Measurements from ENCODE around the gene TTF2.
"Not testable (repeated sequence)": the region's sequence is repeated elsewhere in the genome, so short reads cannot be mapped to it uniquely, and the experiment has no call there.

TTF2 gene

DNA sequence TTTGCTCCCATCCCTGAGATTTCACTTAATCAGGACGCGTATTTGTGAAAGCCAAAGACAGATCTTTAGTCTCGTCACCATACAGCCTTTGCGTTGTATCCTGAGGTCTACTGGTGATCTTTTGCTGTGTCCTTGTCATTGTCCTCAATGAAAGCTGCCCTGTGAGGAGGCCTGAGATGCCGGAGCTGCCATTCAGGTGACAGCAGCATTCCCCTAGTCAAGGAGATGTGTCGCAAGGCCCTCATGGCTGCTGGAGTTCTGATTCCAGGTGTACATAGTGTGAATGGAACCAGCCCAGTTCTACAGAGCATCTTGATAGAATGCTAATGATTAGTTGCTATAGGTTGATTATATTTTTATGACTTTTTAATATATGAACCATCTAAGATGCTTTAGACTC lies 24.1 kb downstream of the TTF2 start:
- Histone ChIP-seq H3K27me3 (ENCODE audit: insufficient read depth, low read length) (no peaks in the 10 kb centered on the region), H3K4me1 (ENCODE audit: insufficient read depth, low read length) (no peaks in the 10 kb centered on the region), H3K36me3 (ENCODE audit: insufficient read depth, low read length) (peaks cover 62% of the 10 kb centered on the region), H3K9me3 (ENCODE audit: low read length) (no peaks in the 10 kb centered on the region), H3K4me3 (ENCODE audit: low read length) (no peak overlapping the region), H2AFZ (ENCODE audit: low read depth, low read length) (no peak overlapping the region)

DNA sequence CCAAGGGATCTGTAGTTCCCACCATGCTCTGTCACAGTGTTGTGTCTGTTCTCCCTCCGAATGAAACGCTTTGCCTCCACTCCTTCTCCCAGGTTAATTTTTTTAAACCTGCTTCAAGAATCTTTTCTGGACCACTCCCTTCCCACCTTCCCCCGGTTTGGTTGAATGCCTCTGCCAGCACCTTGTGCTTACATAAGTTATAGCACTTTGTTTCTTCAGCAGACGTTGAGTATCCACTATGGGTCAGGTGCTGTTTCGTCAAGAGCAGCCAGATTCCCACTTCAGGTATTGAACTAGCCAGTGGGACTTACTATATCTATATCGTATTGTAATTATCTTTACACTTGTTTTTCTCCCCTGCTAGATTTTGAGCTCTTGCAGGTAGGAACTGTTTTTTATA lies 27.6 kb downstream of the TTF2 start:
- H2AFZ ChIP-seq (ENCODE audit: low read depth, low read length), result no peak overlapping the region
- H3K36me3 ChIP-seq (ENCODE audit: insufficient read depth, low read length), result peaks cover 55% of the 10 kb centered on the region
- H3K27me3 ChIP-seq (ENCODE audit: insufficient read depth, low read length), result no peaks in the 10 kb centered on the region
- no peak overlapping the region for H3K4me3 ChIP-seq (ENCODE audit: low read length)
- no peaks in the 10 kb centered on the region for H3K9me3 ChIP-seq (ENCODE audit: low read length)
- H3K4me1 ChIP-seq (ENCODE audit: insufficient read depth, low read length), result peaks cover 10% of the 10 kb centered on the region

DNA sequence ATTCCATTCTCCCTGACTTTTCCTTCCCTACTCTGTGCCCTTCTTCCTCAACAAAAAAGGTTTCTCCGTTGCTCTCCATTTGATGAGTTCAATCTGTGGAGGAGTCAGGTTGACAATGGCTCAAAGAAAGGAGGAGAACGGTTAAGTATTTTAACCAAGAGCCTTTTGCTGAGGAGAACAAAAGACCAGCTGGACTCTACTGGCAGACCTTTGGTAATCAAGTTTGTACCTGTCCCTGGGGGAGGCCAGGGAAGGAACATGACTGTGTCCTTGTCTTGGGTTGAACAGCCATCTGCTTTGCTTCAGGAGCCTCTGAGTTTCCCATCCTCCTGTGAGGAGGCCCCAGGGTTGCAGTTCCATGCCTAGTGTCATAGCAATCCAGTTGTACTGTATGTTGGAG lies 29.9 kb downstream of the TTF2 start:
- Histone ChIP-seq H3K4me3 (ENCODE audit: low read length) (no peak overlapping the region), H3K36me3 (ENCODE audit: insufficient read depth, low read length) (peaks cover 45% of the 10 kb centered on the region), H3K4me1 (ENCODE audit: insufficient read depth, low read length) (peaks cover 27% of the 10 kb centered on the region), H3K27me3 (ENCODE audit: insufficient read depth, low read length) (no peaks in the 10 kb centered on the region), H3K9me3 (ENCODE audit: low read length) (no peaks in the 10 kb centered on the region), H2AFZ (ENCODE audit: low read depth, low read length) (no peak overlapping the region)

DNA sequence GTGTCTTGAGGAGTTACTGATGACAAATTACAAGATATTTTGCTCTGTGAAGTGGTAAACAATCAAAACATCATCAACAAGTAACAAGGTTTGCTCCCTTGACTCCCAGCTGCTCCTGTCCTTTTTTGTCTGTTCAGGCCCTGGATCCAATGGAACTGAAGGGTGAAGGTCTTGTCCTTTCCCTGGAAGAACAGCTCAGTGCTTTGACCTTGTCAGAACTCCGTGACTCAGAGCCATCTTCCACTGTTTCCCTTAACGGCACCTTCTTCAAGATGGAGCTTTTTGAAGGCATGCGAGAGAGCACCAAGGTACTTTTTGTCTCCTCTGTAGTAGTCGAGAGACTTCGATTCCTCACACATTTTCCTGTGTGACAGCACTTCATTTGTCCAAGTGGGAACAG lies 32.5 kb downstream of the TTF2 start:
- Histone ChIP-seq H3K9me3 (ENCODE audit: low read length) (no peaks in the 10 kb centered on the region), H3K4me1 (ENCODE audit: insufficient read depth, low read length) (peaks cover 38% of the 10 kb centered on the region), H3K4me3 (ENCODE audit: low read length) (no peak overlapping the region), H3K27me3 (ENCODE audit: insufficient read depth, low read length) (no peaks in the 10 kb centered on the region), H3K36me3 (ENCODE audit: insufficient read depth, low read length) (peaks cover 44% of the 10 kb centered on the region), H2AFZ (ENCODE audit: low read depth, low read length) (no peak overlapping the region)

DNA sequence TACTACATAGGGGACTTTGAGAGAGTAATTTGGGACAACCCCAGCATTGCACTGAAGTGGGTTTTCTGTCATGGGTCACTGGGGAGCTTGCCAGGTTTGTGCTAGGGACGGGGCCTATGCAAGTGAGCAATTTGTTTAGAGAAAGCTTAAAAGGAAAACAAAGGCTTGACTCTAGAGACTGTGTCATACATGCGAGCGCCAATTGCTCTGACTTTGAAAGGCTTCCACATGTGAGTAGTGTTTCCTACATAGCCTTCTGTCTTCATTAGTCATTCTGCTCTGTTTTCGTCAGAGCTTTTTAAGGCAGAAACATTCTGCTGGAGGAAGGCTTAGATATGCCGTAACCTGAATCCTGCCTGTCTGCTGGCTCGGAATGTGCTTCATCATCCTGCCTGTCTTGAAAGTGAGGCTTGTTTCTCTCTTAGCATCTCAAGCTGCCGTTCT lies 33.0 kb downstream of the TTF2 start:
- Histone ChIP-seq H3K36me3 (ENCODE audit: insufficient read depth, low read length) (peaks cover 42% of the 10 kb centered on the region), H3K4me1 (ENCODE audit: insufficient read depth, low read length) (peaks cover 39% of the 10 kb centered on the region), H3K9me3 (ENCODE audit: low read length) (no peaks in the 10 kb centered on the region), H3K27me3 (ENCODE audit: insufficient read depth, low read length) (no peaks in the 10 kb centered on the region), H2AFZ (ENCODE audit: low read depth, low read length) (no peak overlapping the region), H3K4me3 (ENCODE audit: low read length) (no peak overlapping the region)

DNA sequence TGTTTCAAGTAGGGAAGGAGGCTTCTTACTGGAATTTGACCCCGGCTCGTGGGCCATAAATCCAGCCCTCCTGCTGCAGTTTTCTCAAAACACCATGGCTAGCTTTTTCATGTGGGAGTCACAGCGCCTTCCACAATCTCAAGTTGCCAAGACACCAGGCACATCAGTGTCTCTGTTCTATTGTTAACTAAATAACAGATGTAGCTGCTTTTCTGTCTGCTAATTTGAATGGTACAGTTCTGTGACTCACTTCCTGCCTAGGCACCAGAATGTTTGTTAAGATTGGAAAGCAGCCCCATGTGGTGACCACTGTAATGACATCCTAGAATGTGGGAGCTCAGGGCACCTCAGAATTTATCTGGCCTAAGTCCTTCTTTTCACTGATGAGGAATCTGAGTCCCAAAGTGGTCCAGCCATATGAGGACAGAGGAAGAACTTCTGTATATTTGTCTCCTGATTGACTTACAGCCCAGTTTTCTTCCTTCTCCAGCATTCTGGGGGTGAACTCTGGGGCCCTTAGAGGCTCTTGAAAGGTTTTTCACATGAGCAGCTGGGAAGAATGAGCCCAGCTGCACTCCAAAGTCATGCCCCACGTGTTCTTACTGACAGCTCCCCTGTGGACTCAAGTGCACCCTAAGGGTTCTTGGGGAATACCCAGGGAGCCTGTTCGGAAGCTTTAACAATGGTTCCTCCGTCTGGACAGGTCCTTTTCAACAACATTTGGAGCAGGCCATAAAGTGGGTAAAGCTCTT lies 33.9 kb downstream of the TTF2 start:
- H3K27me3 ChIP-seq (ENCODE audit: insufficient read depth, low read length), result no peaks in the 10 kb centered on the region
- H3K4me1 ChIP-seq (ENCODE audit: insufficient read depth, low read length), result peaks cover 39% of the 10 kb centered on the region
- H2AFZ ChIP-seq (ENCODE audit: low read depth, low read length), result no peak overlapping the region
- H3K4me3 ChIP-seq (ENCODE audit: low read length), result no peak overlapping the region
- no peaks in the 10 kb centered on the region for H3K9me3 ChIP-seq (ENCODE audit: low read length)
- H3K36me3 ChIP-seq (ENCODE audit: insufficient read depth, low read length), result peaks cover 46% of the 10 kb centered on the region

DNA sequence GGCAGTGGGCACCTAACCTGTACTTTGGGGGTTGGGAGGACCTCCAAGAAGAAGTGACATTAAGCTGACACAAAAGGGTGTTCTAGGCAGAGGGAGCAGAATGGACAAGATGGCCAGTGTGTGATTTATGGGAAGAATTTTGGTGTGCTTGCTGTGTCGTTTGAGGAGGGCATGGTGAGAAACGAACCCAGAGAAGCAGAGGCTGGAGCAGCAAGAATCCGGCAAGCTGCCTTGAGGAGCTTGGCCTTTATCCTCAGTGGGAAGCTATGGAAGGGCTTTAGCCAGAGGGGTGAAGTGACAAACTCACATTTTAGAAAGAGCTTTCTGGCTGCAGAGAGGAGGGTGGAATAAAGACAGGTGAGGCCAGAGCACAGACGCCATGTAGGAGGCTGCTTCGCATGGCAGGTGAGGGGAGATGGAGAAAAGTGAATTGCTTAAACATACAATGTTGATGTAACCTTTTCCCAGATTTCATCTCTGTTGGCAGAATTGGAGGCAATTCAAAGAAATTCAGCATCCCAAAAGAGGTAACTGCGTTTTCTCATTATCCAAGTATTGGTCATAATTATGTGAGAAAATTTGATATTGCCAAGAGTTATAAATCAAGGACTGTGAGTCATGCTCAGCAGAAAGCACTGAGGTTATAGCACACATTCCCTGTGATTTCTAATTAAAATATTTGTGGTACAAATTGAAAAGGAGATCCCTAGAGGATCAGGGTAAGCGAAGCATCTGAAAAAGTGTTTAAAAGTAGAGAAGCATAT lies 34.9 kb downstream of the TTF2 start:
- Histone ChIP-seq H3K4me1 (ENCODE audit: insufficient read depth, low read length) (peaks cover 36% of the 10 kb centered on the region), H3K9me3 (ENCODE audit: low read length) (no peaks in the 10 kb centered on the region), H3K36me3 (ENCODE audit: insufficient read depth, low read length) (peaks cover 46% of the 10 kb centered on the region), H3K27me3 (ENCODE audit: insufficient read depth, low read length) (no peaks in the 10 kb centered on the region), H2AFZ (ENCODE audit: low read depth, low read length) (no peak overlapping the region), H3K4me3 (ENCODE audit: low read length) (no peak overlapping the region)

DNA sequence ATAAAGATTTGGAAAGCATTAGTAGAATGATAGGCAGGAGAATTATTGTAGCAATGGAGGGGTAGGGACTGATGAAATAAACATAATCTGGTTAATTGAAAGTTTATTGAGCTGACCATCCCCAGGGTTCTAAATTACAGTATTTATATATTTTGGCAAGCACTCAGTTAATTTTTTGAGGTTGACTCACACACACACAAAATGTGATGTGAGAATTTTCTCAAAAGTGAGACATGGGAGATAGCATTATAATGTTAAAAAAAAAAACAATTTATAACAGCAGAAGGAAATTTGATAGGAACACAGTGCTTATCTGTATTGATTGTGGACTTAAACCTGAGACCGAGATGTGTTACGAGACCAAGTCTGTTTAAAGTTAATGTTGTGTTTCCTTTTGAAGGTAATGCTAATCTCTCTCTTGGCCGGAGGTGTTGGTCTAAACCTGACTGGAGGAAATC lies 36.9 kb downstream of the TTF2 start:
- H3K27me3 ChIP-seq (ENCODE audit: insufficient read depth, low read length), result no peaks in the 10 kb centered on the region
- no peaks in the 10 kb centered on the region for H3K9me3 ChIP-seq (ENCODE audit: low read length)
- H2AFZ ChIP-seq (ENCODE audit: low read depth, low read length), result no peak overlapping the region
- H3K4me1 ChIP-seq (ENCODE audit: insufficient read depth, low read length), result peaks cover 34% of the 10 kb centered on the region
- no peak overlapping the region for H3K4me3 ChIP-seq (ENCODE audit: low read length)
- peaks cover 51% of the 10 kb centered on the region for H3K36me3 ChIP-seq (ENCODE audit: insufficient read depth, low read length)

DNA sequence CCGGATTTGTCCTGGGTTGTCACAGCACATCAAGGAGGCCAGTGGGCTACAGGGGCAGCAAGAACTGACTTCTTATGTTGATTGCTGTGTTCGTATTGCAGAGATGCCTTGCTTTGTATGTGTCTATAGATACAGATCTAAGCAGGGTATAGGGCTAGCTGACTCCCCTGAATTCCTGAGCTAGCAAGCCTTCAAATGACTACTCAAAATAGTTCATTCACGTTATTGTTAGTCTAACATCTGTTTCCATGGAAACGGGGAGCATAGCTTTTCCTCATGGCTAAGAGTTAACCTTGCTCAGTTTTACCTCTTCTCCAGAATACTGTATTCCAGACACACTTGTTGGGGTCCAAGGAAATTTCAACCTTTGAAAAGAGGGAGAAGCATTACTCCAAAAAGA lies 37.3 kb downstream of the TTF2 start:
- Histone ChIP-seq H3K4me3 (ENCODE audit: low read length) (no peak overlapping the region), H3K36me3 (ENCODE audit: insufficient read depth, low read length) (peaks cover 54% of the 10 kb centered on the region), H3K27me3 (ENCODE audit: insufficient read depth, low read length) (no peaks in the 10 kb centered on the region), H2AFZ (ENCODE audit: low read depth, low read length) (no peak overlapping the region), H3K4me1 (ENCODE audit: insufficient read depth, low read length) (peaks cover 32% of the 10 kb centered on the region), H3K9me3 (ENCODE audit: low read length) (no peaks in the 10 kb centered on the region)

DNA sequence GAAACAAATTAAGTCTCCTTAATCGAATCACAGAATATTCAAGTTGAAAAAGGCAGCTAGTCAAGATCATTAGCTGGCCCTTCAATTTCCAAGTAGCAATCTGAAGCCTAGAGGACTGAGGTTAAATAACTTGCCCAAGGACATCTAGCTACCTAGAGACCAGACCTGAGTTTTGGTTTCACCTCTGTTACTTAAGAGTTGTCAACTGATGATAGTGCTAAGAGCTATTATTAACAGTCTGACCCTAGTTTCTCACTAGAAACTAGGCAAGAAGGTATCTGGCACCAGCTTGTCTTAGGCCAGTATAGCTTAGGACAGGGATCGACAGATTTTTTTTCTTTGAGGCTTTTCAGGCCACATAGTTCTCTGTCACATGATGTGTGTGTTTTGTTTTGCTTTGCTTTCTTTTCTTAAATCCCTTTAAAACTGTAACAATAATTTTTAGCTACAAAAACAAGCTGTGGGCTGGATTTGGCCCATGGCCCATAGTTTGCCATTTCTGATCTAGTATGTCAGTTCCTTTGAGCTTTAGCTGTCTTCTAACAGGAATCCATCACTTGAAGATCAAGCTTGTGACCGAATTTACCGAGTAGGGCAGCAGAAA lies 38.3 kb downstream of the TTF2 start:
- Histone ChIP-seq H2AFZ (ENCODE audit: low read depth, low read length) (no peak overlapping the region), H3K4me1 (ENCODE audit: insufficient read depth, low read length) (peaks cover 22% of the 10 kb centered on the region), H3K27me3 (ENCODE audit: insufficient read depth, low read length) (no peaks in the 10 kb centered on the region), H3K36me3 (ENCODE audit: insufficient read depth, low read length) (peaks cover 56% of the 10 kb centered on the region), H3K4me3 (ENCODE audit: low read length) (no peak overlapping the region), H3K9me3 (ENCODE audit: low read length) (no peaks in the 10 kb centered on the region)

DNA sequence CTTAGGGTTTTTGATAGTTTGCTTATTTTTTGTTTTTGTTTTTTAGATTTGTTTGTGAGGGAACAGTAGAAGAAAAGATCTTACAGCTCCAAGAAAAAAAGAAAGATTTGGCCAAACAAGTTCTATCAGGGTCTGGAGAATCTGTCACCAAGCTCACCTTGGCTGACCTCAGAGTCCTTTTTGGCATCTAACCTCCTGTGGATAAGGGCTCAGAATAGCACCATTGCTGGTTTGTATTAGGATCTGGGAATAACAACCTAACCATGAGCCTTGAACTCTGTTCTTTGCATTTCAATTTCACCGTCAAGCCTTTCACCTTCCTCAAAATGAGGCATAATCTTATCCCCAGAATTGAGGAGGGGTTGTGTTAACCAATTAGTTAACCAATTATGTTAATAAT lies 41.2 kb downstream of the TTF2 start:
- H3K36me3 ChIP-seq (ENCODE audit: insufficient read depth, low read length), result peaks cover 53% of the 10 kb centered on the region
- peaks cover 12% of the 10 kb centered on the region for H3K4me1 ChIP-seq (ENCODE audit: insufficient read depth, low read length)
- no peaks in the 10 kb centered on the region for H3K27me3 ChIP-seq (ENCODE audit: insufficient read depth, low read length)
- H3K9me3 ChIP-seq (ENCODE audit: low read length), result no peaks in the 10 kb centered on the region
- H3K4me3 ChIP-seq (ENCODE audit: low read length), result no peak overlapping the region
- no peak overlapping the region for H2AFZ ChIP-seq (ENCODE audit: low read depth, low read length)

DNA sequence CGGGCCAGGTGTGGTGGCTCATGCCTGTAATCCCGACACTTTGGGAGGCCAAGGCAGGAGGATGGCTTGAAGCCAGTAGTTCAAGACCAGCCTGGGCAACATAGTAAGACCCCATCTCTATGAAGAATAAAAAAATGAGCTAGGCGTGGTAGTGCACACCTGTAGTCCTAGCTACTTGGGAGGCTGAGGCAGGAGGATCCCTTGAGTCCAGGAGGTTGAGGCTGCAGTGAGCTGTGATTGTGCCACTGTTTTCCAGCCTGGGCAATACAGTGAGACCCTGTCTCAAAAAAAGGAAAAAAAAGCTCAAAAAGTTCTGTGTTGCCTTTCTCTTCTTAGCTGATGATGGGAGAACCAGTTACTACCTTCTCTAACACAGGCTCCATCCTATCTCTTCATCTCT lies 41.7 kb downstream of the TTF2 start:
- not testable (repeated sequence) for H3K4me3 ChIP-seq (ENCODE audit: low read length); H2AFZ ChIP-seq (ENCODE audit: low read depth, low read length)
- peaks cover 57% of the 10 kb centered on the region for H3K36me3 ChIP-seq (ENCODE audit: insufficient read depth, low read length)

DNA sequence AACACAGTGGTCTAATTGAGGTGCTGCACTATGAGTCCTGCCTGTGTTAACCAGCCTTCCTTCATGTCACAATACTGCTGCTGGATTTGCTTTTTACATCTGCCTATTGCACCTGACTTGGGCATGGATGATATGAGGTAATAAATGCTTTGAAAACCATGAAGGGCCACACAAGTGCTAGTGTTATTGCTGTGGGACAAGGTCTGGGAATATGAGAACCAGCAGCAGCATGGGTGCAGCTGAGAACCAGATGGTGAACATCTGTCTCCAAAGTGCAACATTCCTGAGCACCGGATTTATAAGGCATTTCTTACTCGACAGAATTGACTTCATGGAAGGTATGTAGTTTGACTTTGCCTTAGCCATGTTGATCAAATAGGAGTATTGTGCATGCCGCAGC lies 44.9 kb downstream of the TTF2 start:
- peaks cover 56% of the 10 kb centered on the region for H3K36me3 ChIP-seq (ENCODE audit: insufficient read depth, low read length)

More for the DNA sequence above, 41.7 kb downstream of the TTF2 start:
- not testable (repeated sequence) for H3K4me1 ChIP-seq (ENCODE audit: insufficient read depth, low read length); H3K9me3 ChIP-seq (ENCODE audit: low read length); H3K27me3 ChIP-seq (ENCODE audit: insufficient read depth, low read length)

More for the DNA sequence above, 44.9 kb downstream of the TTF2 start:
- Histone ChIP-seq H3K4me1 (ENCODE audit: insufficient read depth, low read length) (no peaks in the 10 kb centered on the region), H2AFZ (ENCODE audit: low read depth, low read length) (no peak overlapping the region), H3K4me3 (ENCODE audit: low read length) (no peak overlapping the region), H3K9me3 (ENCODE audit: low read length) (no peaks in the 10 kb centered on the region), H3K27me3 (ENCODE audit: insufficient read depth, low read length) (no peaks in the 10 kb centered on the region)
